Activated B cell treated with CpG ODN at 0.5 μM for 24 hours (primary cell): Measurements from ENCODE around the gene HDAC2. TPM values are rescaled to one million over a fixed set of nuclear protein-coding genes. Genes with fewer than 3 reads are reported as not detected.

Experiments used
- ATAC-seq: fragments of 200-7000 bp; cut with Tn5 transposase; one replicate; pipeline ENCODE4 v1.10.0; 2021; ENCODE audit warnings: low read depth, mild to moderate bottlenecking, moderate library complexity
- CTCF ChIA-PET: fragments of 350-600 bp; sonication (Branson Sonifier 250); formaldehyde crosslinking; loops from one replicate; lab custom pipeline; 2021; ENCODE audit warnings: antibody characterized with exemption; lab: Charles Lee
- POLR2A ChIA-PET: fragments of 350-600 bp; sonication (Branson Sonifier 250); formaldehyde crosslinking; loops from one replicate; lab custom pipeline; 2021; ENCODE audit warnings: antibody characterized with exemption; lab: Charles Lee
- DNase-seq: peaks from one replicate; pipeline ENCODE4 v3.0.0; 2022
- H3K27ac Mint-ChIP-seq: one replicate; pipeline ENCODE4 v1.8.0; 2020; ENCODE audit warnings: mixed read lengths
- H3K27me3 Mint-ChIP-seq: one replicate; pipeline ENCODE4 v1.8.0; 2021; ENCODE audit warnings: mixed read lengths
- H3K36me3 Mint-ChIP-seq: one replicate; pipeline ENCODE4 v1.8.0; 2021; ENCODE audit warnings: low read depth, mixed read lengths
- H3K4me1 Mint-ChIP-seq: one replicate; pipeline ENCODE4 v1.8.0; 2021; ENCODE audit warnings: mixed read lengths
- H3K4me3 Mint-ChIP-seq: one replicate; pipeline ENCODE4 v1.8.0; 2020; ENCODE audit warnings: mild to moderate bottlenecking, mixed read lengths
- H3K9me3 Mint-ChIP-seq: one replicate; pipeline ENCODE4 v1.8.0; 2020; ENCODE audit warnings: mixed read lengths
- CTCF ChIP-seq: fragments of 200-600 bp; IDR thresholded peaks from one replicate; pipeline ENCODE4 v1.8.0; 2022; ENCODE audit warnings: antibody characterized with exemption, mild to moderate bottlenecking
- intact Hi-C: fragments of 100-400 bp; cut with micrococcal nuclease; formaldehyde crosslinking; loops from one replicate; pipeline ENCODE4 v1.15.1; 2024
- total RNA-seq: library from RNA; stranded (reverse); gene quantifications from 2 replicates; pipeline ENCODE4 v1.2.3, GENCODE V29; 2022

The HDAC2 gene
- total RNA-seq, 1 donor from 2014 or later = 68.4 TPM

DNA sequence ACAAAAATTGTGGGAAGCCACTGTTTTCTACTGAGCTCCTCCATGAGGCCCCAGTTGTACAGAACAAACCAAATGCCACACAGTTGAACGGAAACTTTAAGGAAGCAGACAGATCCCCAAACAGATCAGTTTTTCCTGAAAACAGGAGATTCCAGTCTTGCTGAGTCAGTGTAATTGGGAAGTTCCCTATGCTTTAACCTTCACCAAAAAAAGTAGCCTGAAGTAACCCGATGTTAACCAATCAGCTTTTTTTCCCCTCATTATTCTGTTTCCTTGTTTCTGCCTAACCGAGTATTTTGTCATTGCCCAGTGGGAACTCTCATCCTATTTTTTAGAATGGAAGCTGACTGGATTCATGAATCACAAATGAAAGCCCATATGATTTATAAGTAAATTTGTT lies 77.1 kb downstream of the HDAC2 start:
- ChIA-PET CTCF (no interaction called here), POLR2A (no interaction called here)
- Mint-ChIP-seq H3K36me3 (no peaks in the 10 kb centered on the region), H3K27ac (no peak overlapping the region), H3K4me1 (no peaks in the 10 kb centered on the region), H3K4me3 (no peak overlapping the region), H3K27me3 (peaks cover 2% of the 10 kb centered on the region), H3K9me3 (peaks cover 7% of the 10 kb centered on the region)
- intact Hi-C loops = no loop called here
- DNase-seq (no peak), ATAC-seq (no peak)
- TF ChIP-seq CTCF = no peak

DNA sequence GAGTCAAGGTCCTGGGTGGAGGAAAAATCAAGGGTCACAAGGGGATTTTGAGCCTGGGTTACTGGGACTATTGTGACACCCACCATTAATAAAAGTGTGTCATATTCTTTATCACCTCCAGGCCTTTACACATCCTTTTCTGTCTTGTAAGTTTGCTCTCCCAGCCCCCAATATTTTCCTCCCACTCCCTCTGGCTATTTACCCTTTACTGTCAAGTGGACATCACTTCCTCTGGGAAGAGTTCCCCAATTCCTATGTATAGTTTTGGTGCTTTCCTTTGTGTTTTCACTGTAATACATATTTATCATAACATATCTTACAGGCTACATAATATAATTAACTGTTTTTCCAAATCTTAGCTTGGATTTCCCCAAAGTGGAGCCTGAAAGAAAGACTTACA lies 77.5 kb downstream of the HDAC2 start:
- H3K27me3 Mint-ChIP-seq = peaks cover 2% of the 10 kb centered on the region
- intact Hi-C loops = no loop called here
- H3K27ac Mint-ChIP-seq = no peak overlapping the region
- ChIA-PET POLR2A (no interaction called here), CTCF (no interaction called here)
- H3K4me3 Mint-ChIP-seq = no peak overlapping the region
- no peaks in the 10 kb centered on the region for H3K36me3 Mint-ChIP-seq
- no peak for TF ChIP-seq CTCF
- peaks cover 7% of the 10 kb centered on the region for H3K9me3 Mint-ChIP-seq
- DNase-seq (no peak), ATAC-seq (no peak)
- no peaks in the 10 kb centered on the region for H3K4me1 Mint-ChIP-seq

DNA sequence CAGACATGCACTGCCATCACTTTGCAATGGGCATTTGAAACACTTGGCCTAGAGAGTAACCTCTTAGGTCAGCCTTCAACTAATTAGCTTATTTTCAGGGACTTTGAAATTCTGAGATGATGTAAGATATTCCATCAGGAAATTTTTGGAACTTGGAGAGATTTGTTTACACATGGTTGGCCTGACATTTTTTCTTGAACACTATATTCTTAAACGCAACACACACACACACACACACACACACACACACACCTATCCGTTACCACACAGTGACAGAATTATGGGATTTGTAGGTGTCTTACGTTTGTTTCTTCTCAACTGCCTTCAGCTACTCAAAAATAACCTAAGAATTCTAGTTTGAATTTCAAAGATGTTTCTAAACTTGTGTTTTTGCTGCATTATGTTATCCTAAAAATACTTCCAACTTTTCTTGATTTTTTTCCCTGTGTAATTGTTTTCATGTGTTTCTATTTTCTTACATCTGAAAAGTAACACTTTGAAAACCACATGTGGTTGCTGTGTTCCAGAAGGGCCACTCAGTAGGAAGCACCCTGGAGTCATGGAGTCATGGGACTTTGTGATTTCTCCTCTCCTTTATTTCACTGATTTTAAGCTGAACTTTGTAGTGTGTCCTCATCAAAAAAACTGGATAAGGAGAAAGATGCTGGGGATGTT lies 81.9 kb downstream of the HDAC2 start:
- CTCF ChIA-PET = no interaction called here
- Mint-ChIP-seq H3K36me3 (no peaks in the 10 kb centered on the region), H3K27me3 (no peaks in the 10 kb centered on the region), H3K27ac (no peak overlapping the region), H3K4me1 (no peaks in the 10 kb centered on the region), H3K9me3 (peaks cover 7% of the 10 kb centered on the region), H3K4me3 (no peak overlapping the region)
- no peak for ATAC-seq
- POLR2A ChIA-PET = no interaction called here
- intact Hi-C loops = no loop called here
- no peak for TF ChIP-seq CTCF
- no peak for DNase-seq

GRCh38 chr6:113888493-113888892 lies 82.5 kb downstream of the HDAC2 start:
- H3K27me3 Mint-ChIP-seq = no peaks in the 10 kb centered on the region
- no peak overlapping the region for H3K27ac Mint-ChIP-seq
- ATAC-seq = no peak
- no peaks in the 10 kb centered on the region for H3K36me3 Mint-ChIP-seq
- no peak overlapping the region for H3K4me3 Mint-ChIP-seq
- intact Hi-C loops = no loop called here
- ChIA-PET POLR2A (no interaction called here), CTCF (no interaction called here)
- TF ChIP-seq CTCF = no peak
- no peaks in the 10 kb centered on the region for H3K4me1 Mint-ChIP-seq
- peaks cover 7% of the 10 kb centered on the region for H3K9me3 Mint-ChIP-seq
- no peak for DNase-seq

DNA sequence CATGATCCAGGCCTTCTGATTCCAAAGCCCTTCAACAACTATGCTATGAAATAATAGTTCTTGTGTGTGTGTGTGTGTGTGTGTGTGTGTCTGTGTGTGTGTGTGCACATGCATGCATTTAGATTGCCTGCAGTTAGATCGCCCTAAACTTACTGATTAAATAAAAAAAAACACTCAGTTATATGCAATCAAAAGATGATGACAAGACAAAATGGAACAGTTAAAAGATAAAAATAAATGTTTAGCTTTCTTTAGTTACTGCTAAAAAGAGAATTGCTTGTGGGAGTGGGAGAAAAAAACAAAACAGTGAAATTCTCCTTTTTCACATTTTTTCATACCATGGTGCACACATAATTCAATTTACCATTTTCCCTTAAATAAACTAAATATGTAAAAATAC lies 84.4 kb downstream of the HDAC2 start:
- TF ChIP-seq CTCF = no peak
- no peak for DNase-seq
- ChIA-PET POLR2A (no interaction called here), CTCF (no interaction called here)
- Mint-ChIP-seq H3K4me1 (no peaks in the 10 kb centered on the region), H3K9me3 (peaks cover under 1% of the 10 kb centered on the region), H3K36me3 (no peaks in the 10 kb centered on the region), H3K27me3 (no peaks in the 10 kb centered on the region), H3K27ac (no peak overlapping the region), H3K4me3 (no peak overlapping the region)
- intact Hi-C loops = no loop called here
- ATAC-seq = no peak
